Natural killer cell (primary cell): ENCODE results near the gene ZNF618. TPM values are rescaled to one million over a fixed set of nuclear protein-coding genes. Genes with fewer than 3 reads are reported as not detected.

Source experiments
- ATAC-seq, 3 donors: fragments of 150-1000 bp in 2 of 3; fragments of 200-7000 bp in 1 of 3; cut with Tn5 transposase; 1 replicate in 1 of 3; 2 replicates in 2 of 3; pipeline ENCODE4 v1.10.0; 2021; ENCODE audit warnings: mild to moderate bottlenecking in 2 of 3, moderate library complexity in 2 of 3
- DNase-seq, 2 donors: peaks; one replicate each; pipeline versions ENCODE4 v3.0.0 to v3.0.0-alpha.2; 2013 to 2021; ENCODE audit warnings: mixed read lengths in 1 of 2
- H3K27ac ChIP-seq: one replicate; pipeline ENCODE4 v1.5.1; 2013; ENCODE audit warnings: mild to moderate bottlenecking, low read length
- H3K27me3 ChIP-seq: one replicate; pipeline ENCODE4 v1.6.1; 2013; ENCODE audit warnings: low read length; ENCODE audit not compliant: control insufficient read depth, insufficient read depth
- H3K36me3 ChIP-seq: one replicate; pipeline ENCODE4 v1.6.1; 2013; ENCODE audit warnings: low read length; ENCODE audit not compliant: control insufficient read depth, insufficient read depth
- H3K4me1 ChIP-seq: one replicate; pipeline ENCODE4 v1.6.1; 2013; ENCODE audit warnings: low read length; ENCODE audit not compliant: control insufficient read depth, insufficient read depth
- H3K4me3 ChIP-seq: one replicate; pipeline ENCODE4 v1.5.1; 2013; ENCODE audit warnings: low read length
- H3K9me3 ChIP-seq: one replicate; pipeline ENCODE4 v1.6.1; 2013; ENCODE audit warnings: low read length; ENCODE audit not compliant: control insufficient read depth, insufficient read depth
- H3K27ac Mint-ChIP-seq, 2 donors: one replicate each; pipeline ENCODE4 v1.8.0; 2022; ENCODE audit warnings: mild to moderate bottlenecking in 2 of 2, mixed read lengths in 2 of 2, moderate library complexity in 1 of 2
- H3K27me3 Mint-ChIP-seq, 2 donors: one replicate each; pipeline ENCODE4 v1.8.0; 2022; ENCODE audit warnings: low read depth in 2 of 2, mixed read lengths in 2 of 2
- H3K36me3 Mint-ChIP-seq: one replicate; pipeline ENCODE4 v1.8.0; 2022; ENCODE audit warnings: mixed read lengths
- H3K4me1 Mint-ChIP-seq, 2 donors: one replicate each; pipeline ENCODE4 v1.8.0; 2022; ENCODE audit warnings: mixed read lengths in 2 of 2
- H3K4me3 Mint-ChIP-seq: one replicate; pipeline ENCODE4 v1.8.0; 2022; ENCODE audit warnings: mild to moderate bottlenecking, moderate library complexity, mixed read lengths
- H3K9me3 Mint-ChIP-seq, 2 donors: one replicate each; pipeline ENCODE4 v1.8.0; 2022; ENCODE audit warnings: mixed read lengths in 2 of 2
- WGBS: methylation state at CpG from one replicate; pipeline ENCODE4 v1.1.7; 2013; ENCODE audit warnings: missing lambda C conversion rate; ENCODE audit not compliant: insufficient coverage; 5-methylcytosine and 5-hydroxymethylcytosine counted together
- intact Hi-C: fragments of 100-400 bp; cut with micrococcal nuclease; formaldehyde crosslinking; loops from one replicate; pipeline ENCODE4 v1.14.2; 2022
- total RNA-seq, 4 donors: library from RNA; stranded (reverse); fragments of 120-200 nt in 1 of 4; gene quantifications; one replicate each; pipeline versions ENCODE4 v1.2.3 to v1.2.4, GENCODE V29; 2013 to 2022
- TF ChIP-seq, protein P1 (sequence below): fragments of 200-600 bp; IDR thresholded peaks from one replicate; pipeline ENCODE4 v1.8.0; 2022; ENCODE audit warnings: antibody characterized with exemption

Gene ZNF618
- total RNA-seq, 3 donors from 2014 or later (not counting 1 experiment from before 2014, with no cell fraction given): 9.2 to 10.7 (median 10.0) TPM

DNA sequence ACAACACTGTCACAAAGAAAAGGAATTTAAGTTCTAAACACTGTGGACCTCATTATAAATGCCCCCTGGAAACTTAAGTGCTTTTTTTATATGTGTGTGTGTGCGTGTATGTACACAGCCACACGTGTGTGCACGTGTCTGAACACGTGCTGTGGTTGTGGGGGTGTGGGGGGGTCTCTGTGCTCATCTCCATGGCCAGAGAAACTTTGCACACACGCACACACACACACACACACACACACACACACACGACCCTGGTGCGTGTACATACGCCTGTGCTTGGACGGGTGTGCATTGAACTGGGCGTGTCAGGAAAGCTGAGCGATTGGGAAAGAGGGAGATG, 174.1 kb downstream of the ZNF618 start:
- Histone ChIP-seq H3K27ac (no peak overlapping the region), H3K36me3 (peaks cover 6% of the 10 kb centered on the region), H3K9me3 (no peaks in the 10 kb centered on the region), H3K4me1 (no peaks in the 10 kb centered on the region), H3K27me3 (no peaks in the 10 kb centered on the region), H3K4me3 (no peak overlapping the region)
- Mint-ChIP-seq H3K4me1 (no peaks in the 10 kb centered on the region), H3K36me3 (no peaks in the 10 kb centered on the region), H3K27ac (no peak overlapping the region), H3K4me3 (no peak overlapping the region), H3K27me3 (no peaks in the 10 kb centered on the region), H3K9me3 (no peaks in the 10 kb centered on the region)
- intact Hi-C loops: no loop called here
- TF ChIP-seq, protein P1, sequence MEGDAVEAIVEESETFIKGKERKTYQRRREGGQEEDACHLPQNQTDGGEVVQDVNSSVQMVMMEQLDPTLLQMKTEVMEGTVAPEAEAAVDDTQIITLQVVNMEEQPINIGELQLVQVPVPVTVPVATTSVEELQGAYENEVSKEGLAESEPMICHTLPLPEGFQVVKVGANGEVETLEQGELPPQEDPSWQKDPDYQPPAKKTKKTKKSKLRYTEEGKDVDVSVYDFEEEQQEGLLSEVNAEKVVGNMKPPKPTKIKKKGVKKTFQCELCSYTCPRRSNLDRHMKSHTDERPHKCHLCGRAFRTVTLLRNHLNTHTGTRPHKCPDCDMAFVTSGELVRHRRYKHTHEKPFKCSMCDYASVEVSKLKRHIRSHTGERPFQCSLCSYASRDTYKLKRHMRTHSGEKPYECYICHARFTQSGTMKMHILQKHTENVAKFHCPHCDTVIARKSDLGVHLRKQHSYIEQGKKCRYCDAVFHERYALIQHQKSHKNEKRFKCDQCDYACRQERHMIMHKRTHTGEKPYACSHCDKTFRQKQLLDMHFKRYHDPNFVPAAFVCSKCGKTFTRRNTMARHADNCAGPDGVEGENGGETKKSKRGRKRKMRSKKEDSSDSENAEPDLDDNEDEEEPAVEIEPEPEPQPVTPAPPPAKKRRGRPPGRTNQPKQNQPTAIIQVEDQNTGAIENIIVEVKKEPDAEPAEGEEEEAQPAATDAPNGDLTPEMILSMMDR: no peak
- no peak for DNase-seq
- no peak for ATAC-seq
- 91% methylated on average over 6 of the region's 11 CpGs for WGBS

DNA sequence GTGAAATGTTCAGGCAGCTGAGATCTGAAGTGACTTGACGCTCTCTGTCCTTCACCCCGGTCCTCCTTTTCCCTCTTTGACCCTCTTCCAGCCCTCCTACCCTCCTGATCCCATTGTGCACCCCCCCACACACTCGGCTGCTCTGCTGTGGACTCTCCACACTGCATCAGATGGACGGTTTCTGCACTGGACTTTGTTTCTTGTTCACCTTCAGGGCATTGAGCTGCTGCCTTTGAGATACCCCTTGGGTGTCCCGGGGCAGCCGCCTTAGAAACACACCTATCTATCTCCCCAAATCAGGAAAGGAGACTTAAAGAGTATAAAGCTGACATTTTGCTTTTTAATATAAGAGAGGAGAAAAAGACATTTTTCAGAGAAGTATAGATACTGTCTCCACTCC, 174.5 kb downstream of the ZNF618 start:
- DNase-seq: no peak
- H3K9me3 Mint-ChIP-seq: no peaks in the 10 kb centered on the region
- no peaks in the 10 kb centered on the region for H3K36me3 Mint-ChIP-seq
- H3K36me3 ChIP-seq: peaks cover 6% of the 10 kb centered on the region
- no peaks in the 10 kb centered on the region for H3K4me1 Mint-ChIP-seq
- no peak overlapping the region for H3K27ac ChIP-seq
- H3K27me3 ChIP-seq: no peaks in the 10 kb centered on the region
- H3K4me1 ChIP-seq: no peaks in the 10 kb centered on the region
- no peak overlapping the region for H3K27ac Mint-ChIP-seq
- no peak overlapping the region for H3K4me3 Mint-ChIP-seq
- H3K9me3 ChIP-seq: no peaks in the 10 kb centered on the region
- WGBS: 88% methylated on average over 4 of the region's 6 CpGs
- intact Hi-C loops: no loop called here
- H3K4me3 ChIP-seq: no peak overlapping the region
- H3K27me3 Mint-ChIP-seq: no peaks in the 10 kb centered on the region
- TF ChIP-seq, protein P1: no peak
- ATAC-seq: no peak

DNA sequence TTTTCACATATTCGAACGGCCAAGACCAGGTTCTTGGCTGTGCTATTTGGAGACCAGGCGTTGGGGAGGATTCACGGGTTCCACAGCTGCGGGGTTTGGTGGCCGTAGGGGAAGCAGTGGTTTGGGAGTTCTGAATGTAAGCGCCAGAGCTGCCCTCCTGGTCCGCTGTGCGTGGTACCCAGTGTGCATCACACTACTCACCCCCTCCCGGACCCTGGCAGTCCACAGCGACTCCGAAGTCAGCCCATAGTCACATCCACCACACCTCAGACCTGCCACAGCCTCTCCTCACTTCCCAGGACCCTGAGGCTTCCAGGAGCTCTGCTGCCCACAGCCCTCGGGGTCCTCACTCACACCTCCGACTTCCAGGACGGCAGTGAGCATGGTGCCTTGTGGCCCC, 175.2 kb downstream of the ZNF618 start:
- Histone ChIP-seq H3K9me3 (no peaks in the 10 kb centered on the region), H3K4me3 (no peak overlapping the region), H3K36me3 (peaks cover 6% of the 10 kb centered on the region), H3K4me1 (no peaks in the 10 kb centered on the region), H3K27ac (no peak overlapping the region), H3K27me3 (no peaks in the 10 kb centered on the region)
- no peak overlapping the region for H3K4me3 Mint-ChIP-seq
- TF ChIP-seq, protein P1: no peak
- intact Hi-C loops: no loop called here
- H3K27me3 Mint-ChIP-seq: no peaks in the 10 kb centered on the region
- no peaks in the 10 kb centered on the region for H3K9me3 Mint-ChIP-seq
- H3K27ac Mint-ChIP-seq: no peak overlapping the region
- no peaks in the 10 kb centered on the region for H3K4me1 Mint-ChIP-seq
- no peaks in the 10 kb centered on the region for H3K36me3 Mint-ChIP-seq
- no peak for DNase-seq
- 94% methylated on average over 15 of the region's 15 CpGs for WGBS
- ATAC-seq: no peak

GRCh38 chr9:114051706-114052105, 175.6 kb downstream of the ZNF618 start:
- no peak overlapping the region for H3K4me3 ChIP-seq
- Mint-ChIP-seq H3K4me3 (no peak overlapping the region), H3K27ac (no peak overlapping the region), H3K9me3 (no peaks in the 10 kb centered on the region), H3K36me3 (no peaks in the 10 kb centered on the region), H3K4me1 (no peaks in the 10 kb centered on the region), H3K27me3 (no peaks in the 10 kb centered on the region)
- TF ChIP-seq, protein P1: no peak
- H3K27ac ChIP-seq: no peak overlapping the region
- no peaks in the 10 kb centered on the region for H3K27me3 ChIP-seq
- H3K9me3 ChIP-seq: no peaks in the 10 kb centered on the region
- no peaks in the 10 kb centered on the region for H3K4me1 ChIP-seq
- intact Hi-C loops: no loop called here
- ATAC-seq (no peak), DNase-seq (no peak)
- WGBS: 76% methylated on average over 7 of the region's 7 CpGs
- peaks cover 6% of the 10 kb centered on the region for H3K36me3 ChIP-seq
